Calu3 (cell line): ENCODE results near the gene SLPI. TPM values are rescaled to one million over a fixed set of nuclear protein-coding genes. Genes with fewer than 3 reads are reported as not detected.

ENCODE experiments used
- BruUV-seq: library from RNA; stranded (reverse); fragments of 400-500 nt; replicated peaks from 2 replicates; lab custom pipeline; 2021; lab: Mats Ljungman, UMichigan
- CTCF ChIA-PET: fragments of 300-600 bp; sonication (Branson Sonifier 250); formaldehyde crosslinking; loops from one replicate; lab custom pipeline; 2022; ENCODE audit warnings: antibody characterized with exemption; lab: Charles Lee
- DNase-seq: peaks from one replicate; pipeline ENCODE4 v3.0.0; 2022
- H3K27ac Mint-ChIP-seq: one replicate; pipeline ENCODE4 v1.8.0; 2022; ENCODE audit warnings: mixed read lengths; ENCODE audit not compliant: unreplicated experiment
- H3K27me3 Mint-ChIP-seq: one replicate; pipeline ENCODE4 v1.8.0; 2022; ENCODE audit warnings: mixed read lengths; ENCODE audit not compliant: unreplicated experiment
- H3K36me3 Mint-ChIP-seq: one replicate; pipeline ENCODE4 v1.8.0; 2022; ENCODE audit warnings: mild to moderate bottlenecking, moderate library complexity, mixed read lengths; ENCODE audit not compliant: insufficient read depth, unreplicated experiment
- H3K4me1 Mint-ChIP-seq: one replicate; pipeline ENCODE4 v1.8.0; 2022; ENCODE audit warnings: mild to moderate bottlenecking, low read depth, mixed read lengths; ENCODE audit not compliant: unreplicated experiment
- H3K4me3 Mint-ChIP-seq: one replicate; pipeline ENCODE4 v1.8.0; 2022; ENCODE audit warnings: mild to moderate bottlenecking, low read depth, moderate library complexity, mixed read lengths; ENCODE audit not compliant: unreplicated experiment
- H3K9me3 Mint-ChIP-seq: one replicate; pipeline ENCODE4 v1.8.0; 2022; ENCODE audit warnings: low read depth, mixed read lengths; ENCODE audit not compliant: unreplicated experiment
- CTCF ChIP-seq: fragments of 200-600 bp; IDR thresholded peaks from one replicate; pipeline ENCODE4 v1.8.0; 2022; ENCODE audit warnings: antibody characterized with exemption; ENCODE audit not compliant: unreplicated experiment
- intact Hi-C: fragments of 100-400 bp; cut with micrococcal nuclease; formaldehyde crosslinking; loops from one replicate; pipeline ENCODE4 v1.10.0; 2022; ENCODE audit not compliant: unreplicated experiment
- total RNA-seq: library from RNA; stranded (reverse); gene quantifications from 2 replicates; pipeline ENCODE4 v1.2.3, GENCODE V29; 2022

Gene SLPI
- total RNA-seq, 1 experiment from 2014 or later, result 270 TPM

- no TSS peak for BruUV-seq
- TF ChIP-seq CTCF, result no peak
- intact Hi-C loops, result no loop called here
- Mint-ChIP-seq H3K27me3 (peaks cover 57% of the 10 kb centered on the region), H3K36me3 (no peaks in the 10 kb centered on the region), H3K4me3 (no peak overlapping the region), H3K27ac (no peak overlapping the region), H3K4me1 (peaks cover 10% of the 10 kb centered on the region), H3K9me3 (no peaks in the 10 kb centered on the region)
- DNase-seq, result no peak
- CTCF ChIA-PET, result interaction anchor here (1.0 to 2.2 kb wide), 5 partner anchors 46 to 186 kb away, joined by 3 to 55 read pairs (median 16); partner anchors contain the start of gene WFDC12
Measured at GRCh38 chr20:45230631-45231030, 23.7 kb downstream of the SLPI start.

- H3K36me3 Mint-ChIP-seq, result no peaks in the 10 kb centered on the region
- peak; percentile 97 for DNase-seq
- CTCF ChIA-PET, result interaction anchor here (0.6 to 2.2 kb wide), 24 partner anchors 21 to 218 kb away, joined by 3 to 55 read pairs (median 6); partner anchors contain the start of genes PI3, SLPI and WFDC12
- TF ChIP-seq CTCF, result peak; percentile 99
- peaks cover 10% of the 10 kb centered on the region for H3K4me1 Mint-ChIP-seq
- H3K27ac Mint-ChIP-seq, result peak overlapping the region; percentile 35
- intact Hi-C loops, result loop anchor here (1.0 to 2.0 kb wide), 4 partner anchors 61 to 218 kb away; no protein-coding TSS in a partner anchor
- no TSS peak for BruUV-seq
- H3K27me3 Mint-ChIP-seq, result peaks cover 63% of the 10 kb centered on the region
- H3K9me3 Mint-ChIP-seq, result no peaks in the 10 kb centered on the region
- H3K4me3 Mint-ChIP-seq, result peak overlapping the region; percentile 50
Measured at GRCh38 chr20:45229264-45230056, 24.9 kb downstream of the SLPI start.

- no peak for DNase-seq
- Mint-ChIP-seq H3K27me3 (peaks cover 63% of the 10 kb centered on the region), H3K27ac (no peak overlapping the region), H3K9me3 (peaks cover 5% of the 10 kb centered on the region), H3K4me3 (no peak overlapping the region), H3K36me3 (no peaks in the 10 kb centered on the region), H3K4me1 (peaks cover 10% of the 10 kb centered on the region)
- no peak for TF ChIP-seq CTCF
- intact Hi-C loops, result no loop called here
- BruUV-seq, result no TSS peak
- CTCF ChIA-PET, result interaction anchor here (1.1 to 1.4 kb wide), 2 partner anchors 88 to 182 kb away, joined by 3 read pairs; no protein-coding TSS in a partner anchor
Measured at GRCh38 chr20:45226287-45226686, 28.1 kb downstream of the SLPI start.

- intact Hi-C loops, result no loop called here
- Mint-ChIP-seq H3K27me3 (peaks cover 59% of the 10 kb centered on the region), H3K27ac (no peak overlapping the region), H3K4me1 (peaks cover 3% of the 10 kb centered on the region), H3K9me3 (peaks cover 5% of the 10 kb centered on the region), H3K36me3 (no peaks in the 10 kb centered on the region), H3K4me3 (no peak overlapping the region)
- no TSS peak for BruUV-seq
- CTCF ChIA-PET, result no interaction called here
- no peak for DNase-seq
- no peak for TF ChIP-seq CTCF
Measured at GRCh38 chr20:45223136-45223535, 31.2 kb downstream of the SLPI start.
